ENCODE measurements around the gene CEMIP. TPM values are rescaled to one million over a fixed set of nuclear protein-coding genes. Genes with fewer than 3 reads are reported as not detected.

CEMIP gene
- total RNA-seq, 1 experiment from 2014 or later, result 3.5 TPM

GRCh38 chr15:80931191-80931590, 152.0 kb downstream of the CEMIP start:
- Histone ChIP-seq H3K4me1 (ENCODE audit: control insufficient read depth in 1 of 2, insufficient read depth in 2 of 2, low read length in 2 of 2) (peaks cover 6 to 18% of the 10 kb centered on the region in 2 experiments), H3K79me2 (ENCODE audit: insufficient read depth, low read length) (no peaks in the 10 kb centered on the region), H3K4me3 (replicated peaks in 1 of 2; ENCODE audit: low read depth in 1 of 2, low read length in 2 of 2) (no peak overlapping the region), H3K27ac (ENCODE audit: low read depth, low read length) (no peak overlapping the region), H3K9ac (ENCODE audit: low read length) (no peak overlapping the region), H3K9me2 (ENCODE audit: insufficient read depth) (no peaks in the 10 kb centered on the region), H3K9me3 (ENCODE audit: control insufficient read depth in 1 of 2, insufficient read depth in 1 of 2, low read depth in 1 of 2, low read length in 2 of 2) (no peaks in the 10 kb centered on the region), H4K20me1 (ENCODE audit: insufficient read depth) (no peaks in the 10 kb centered on the region), H3K27me3 (ENCODE audit: insufficient read depth, low read length) (no peaks in the 10 kb centered on the region), H2AFZ (ENCODE audit: low read depth, low read length, poor library complexity, severe bottlenecking) (no peak overlapping the region), H3K36me3 (ENCODE audit: control insufficient read depth in 1 of 2, insufficient read depth in 2 of 2, low read length in 2 of 2) (no peaks in the 10 kb centered on the region; a peak in 1 of 4 replicates), H3K4me2 (ENCODE audit: low read length) (no peak overlapping the region)
- RAD21 ChIA-PET (ENCODE audit: low non-redundant PET in 1 of 2, low total read pairs in 2 of 2, uncharacterized antibody in 2 of 2, unreplicated experiment in 2 of 2), result no interaction called here
- intact Hi-C loops (cut with micrococcal nuclease), result no loop called here
- CTCF ChIA-PET, result no interaction called here
- ATAC-seq (no peak), DNase-seq (ENCODE audit: low read depth, low spot score) (no peak)
- no peak for TF ChIP-seq EZH2 (IDR thresholded peaks at IDR 0.05)
- no peak for TF ChIP-seq ZNF274 (IDR thresholded peaks at IDR 0.05; ENCODE audit: low read depth, low read length)
- POLR2A ChIA-PET, result no interaction called here
- no TSS peak for BruUV-seq (replicated peaks)

GRCh38 chr15:80931721-80932512, 152.7 kb downstream of the CEMIP start:
- ChIA-PET CTCF (no interaction called here), RAD21 (ENCODE audit: low non-redundant PET in 1 of 2, low total read pairs in 2 of 2, uncharacterized antibody in 2 of 2, unreplicated experiment in 2 of 2) (no interaction called here), POLR2A (no interaction called here)
- intact Hi-C loops (cut with micrococcal nuclease), result no loop called here
- Histone ChIP-seq H3K4me3 (replicated peaks in 1 of 2; ENCODE audit: low read depth in 1 of 2, low read length in 2 of 2) (no peak overlapping the region), H3K36me3 (ENCODE audit: control insufficient read depth in 1 of 2, insufficient read depth in 2 of 2, low read length in 2 of 2) (no peaks in the 10 kb centered on the region; a peak in 1 of 4 replicates), H3K4me1 (ENCODE audit: control insufficient read depth in 1 of 2, insufficient read depth in 2 of 2, low read length in 2 of 2) (peaks cover 6 to 18% of the 10 kb centered on the region in 2 experiments), H4K20me1 (ENCODE audit: insufficient read depth) (no peaks in the 10 kb centered on the region), H3K27ac (ENCODE audit: low read depth, low read length) (no peak overlapping the region), H2AFZ (ENCODE audit: low read depth, low read length, poor library complexity, severe bottlenecking) (no peak overlapping the region), H3K9me2 (ENCODE audit: insufficient read depth) (no peaks in the 10 kb centered on the region), H3K4me2 (ENCODE audit: low read length) (no peak overlapping the region), H3K9ac (ENCODE audit: low read length) (no peak overlapping the region), H3K27me3 (ENCODE audit: insufficient read depth, low read length) (no peaks in the 10 kb centered on the region), H3K9me3 (ENCODE audit: control insufficient read depth in 1 of 2, insufficient read depth in 1 of 2, low read depth in 1 of 2, low read length in 2 of 2) (no peaks in the 10 kb centered on the region), H3K79me2 (ENCODE audit: insufficient read depth, low read length) (no peaks in the 10 kb centered on the region)
- no TSS peak for BruUV-seq (replicated peaks)
- no peak for ATAC-seq
- TF ChIP-seq ZBTB33 (IDR thresholded peaks at IDR 0.05; ENCODE audit: extremely low read depth, insufficient replicate concordance, low read length) (no peak), REST (IDR thresholded peaks at IDR 0.05; ENCODE audit: low read depth) (no peak), SRF (IDR thresholded peaks at IDR 0.05; ENCODE audit: low read depth) (no peak), CBX3 (IDR thresholded peaks at IDR 0.05; ENCODE audit: low read depth) (no peak), MAX (IDR thresholded peaks at IDR 0.05) (no peak), EZH2phosphoT487 (IDR thresholded peaks at IDR 0.05; ENCODE audit: borderline replicate concordance) (no peak)
- DNase-seq (ENCODE audit: low read depth, low spot score), result no peak

Measured in HCT116 (cell line).